Skeletal muscle cell (primary cell): ENCODE measurements around the gene ARMH4.

ENCODE experiments used
- DNase-seq: peaks from one replicate; pipeline ENCODE4 v3.0.0-alpha.2; 2010; ENCODE audit warnings: low read depth
- H3K4me3 ChIP-seq: 2 replicates; pipeline ENCODE4 v1.5.1; 2011; ENCODE audit warnings: low read depth, mild to moderate bottlenecking, control low read depth, low read length, moderate library complexity

ARMH4 gene

DNA sequence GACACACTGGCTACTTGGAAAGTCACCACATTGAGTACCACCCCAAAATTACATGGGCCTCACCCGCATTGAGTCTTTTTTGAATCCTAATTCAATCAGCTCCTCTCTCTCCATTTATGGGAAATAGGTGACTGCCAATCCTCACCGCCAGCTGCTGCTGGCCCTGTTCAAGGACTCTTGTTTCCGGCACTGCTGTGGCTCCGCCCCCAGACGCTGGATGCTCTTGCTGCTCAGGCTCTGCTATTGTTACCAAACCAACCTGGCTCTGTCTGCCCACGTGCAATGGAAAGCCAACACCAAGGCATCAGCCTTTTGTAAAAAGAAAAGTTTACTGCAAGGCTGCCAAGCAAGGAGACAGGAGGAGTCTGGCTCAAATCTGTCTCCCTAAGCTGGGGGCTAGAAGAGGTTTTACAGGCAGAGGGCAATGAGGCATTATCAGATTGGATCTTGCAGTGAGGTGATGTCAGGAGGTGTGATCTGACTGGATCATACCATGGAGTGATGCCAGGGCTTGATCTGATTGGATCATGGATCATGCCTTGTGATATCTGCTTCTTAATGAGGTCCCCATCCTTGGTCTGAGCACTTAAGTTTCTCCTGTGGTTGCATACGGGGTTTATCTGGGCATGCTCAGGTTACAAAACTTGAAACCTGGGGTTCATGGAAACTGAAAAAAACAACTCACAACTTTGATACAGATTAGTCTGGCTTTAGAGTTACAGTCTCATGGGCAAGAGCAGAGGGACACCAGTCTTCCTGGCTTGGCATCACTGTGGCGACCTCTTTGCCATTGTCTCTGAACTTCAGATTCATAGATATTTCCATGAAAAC, 169.0 kb downstream of the ARMH4 start:
- DNase-seq = no peak
- no peak overlapping the region for H3K4me3 ChIP-seq

DNA sequence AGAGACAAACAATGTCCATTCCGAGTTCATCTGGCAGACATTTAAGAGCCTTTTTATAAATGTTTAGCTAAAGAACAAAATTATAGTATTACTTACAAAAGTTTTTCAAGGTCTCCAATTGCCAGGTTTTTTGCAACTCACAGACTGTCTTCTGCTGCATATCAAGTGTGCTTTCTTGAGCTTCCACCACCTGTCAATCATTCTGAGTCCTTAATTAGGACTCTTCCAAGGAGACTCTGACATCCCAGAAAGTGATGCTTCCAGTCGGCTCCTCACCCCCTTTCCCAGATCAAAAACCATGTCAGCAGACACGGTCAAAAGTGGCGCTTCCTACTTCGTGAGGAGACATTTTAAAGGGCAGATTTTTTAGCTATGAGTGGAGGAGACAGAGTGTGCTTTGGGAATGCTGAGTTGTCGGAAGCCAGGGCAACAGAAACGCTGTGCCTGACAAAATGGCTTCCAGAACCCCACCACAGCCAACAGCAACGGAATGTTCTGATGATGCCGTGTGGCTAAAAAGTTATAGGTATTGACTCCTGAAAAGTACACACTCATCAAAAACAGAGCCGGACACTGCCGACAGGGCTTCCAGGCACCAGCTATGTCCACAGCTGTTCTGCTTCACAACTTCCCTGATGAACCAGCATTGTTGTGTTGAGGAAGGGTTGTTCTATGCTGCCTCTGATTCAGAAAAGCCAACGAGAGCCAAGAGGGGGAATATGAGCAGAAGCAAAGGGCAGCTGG, 170.0 kb downstream of the ARMH4 start:
- no peak overlapping the region for H3K4me3 ChIP-seq
- no peak for DNase-seq

DNA sequence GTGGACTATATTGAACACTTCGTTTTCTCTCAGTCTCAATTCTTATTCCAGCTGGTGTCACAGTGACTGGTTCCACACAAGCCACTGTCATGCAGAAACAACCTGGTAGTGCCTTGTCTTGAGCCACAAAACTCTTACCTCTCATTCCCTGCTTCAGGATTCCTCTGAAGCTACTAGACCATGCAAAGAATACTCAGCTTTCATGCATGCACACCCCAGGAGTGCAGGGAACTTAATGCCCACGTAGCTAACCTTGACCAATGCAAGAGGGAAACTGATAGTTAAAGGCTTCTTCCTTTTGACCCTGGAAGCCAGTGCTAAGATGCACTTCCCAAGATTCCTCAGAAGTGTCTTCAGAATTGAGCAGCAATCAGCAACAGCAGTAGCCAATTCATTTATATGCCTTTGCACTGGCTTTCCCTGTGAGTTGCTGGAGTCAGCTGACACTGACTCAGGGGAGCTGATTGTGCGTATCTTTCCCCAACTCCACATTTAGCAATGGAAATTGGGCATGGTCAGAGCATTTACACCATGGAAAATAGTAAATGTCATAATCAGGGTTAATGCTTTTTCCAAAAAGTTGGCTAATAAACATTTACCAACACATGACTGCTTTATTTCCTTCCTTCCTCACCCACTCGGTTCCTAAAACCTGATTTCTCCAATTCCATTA, 172.5 kb downstream of the ARMH4 start:
- no peak overlapping the region for H3K4me3 ChIP-seq
- DNase-seq = no peak

DNA sequence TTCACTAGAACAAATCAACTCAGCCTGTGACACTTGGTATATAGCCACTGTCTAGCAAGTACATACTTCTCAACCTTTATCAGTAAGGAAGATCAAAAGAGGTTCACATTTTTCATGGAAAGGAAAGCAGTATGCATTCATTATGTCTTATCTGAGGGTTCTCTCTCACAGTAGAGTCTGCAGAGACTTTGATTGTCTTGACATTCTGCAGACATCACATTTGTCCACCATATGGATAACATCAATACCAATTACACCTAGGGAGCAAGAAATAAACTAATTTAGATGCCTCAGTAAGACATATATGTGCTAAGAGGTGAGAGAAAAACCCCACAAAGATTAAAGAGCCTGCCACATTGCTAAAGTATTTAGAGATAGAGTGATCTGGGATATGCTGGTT, 175.3 kb downstream of the ARMH4 start:
- DNase-seq = no peak
- H3K4me3 ChIP-seq = no peak overlapping the region

DNA sequence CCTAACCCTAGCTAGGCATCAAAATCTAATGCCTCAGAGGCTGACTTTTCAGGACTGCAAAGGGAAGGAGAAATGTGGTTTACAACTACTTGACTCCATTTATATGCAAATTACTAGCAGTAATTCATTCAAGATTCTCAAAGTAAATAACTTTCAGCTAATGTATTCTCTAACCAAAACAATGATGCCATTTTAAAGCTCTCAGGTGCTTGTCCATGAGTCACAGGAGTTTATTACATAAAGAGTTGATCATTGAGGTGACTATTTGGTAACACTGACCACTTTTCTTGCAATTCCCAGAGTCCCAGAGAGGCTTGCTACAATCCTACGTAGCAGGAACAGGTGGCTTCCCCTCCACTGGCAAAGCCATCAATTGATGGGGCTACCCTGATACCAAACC, 177.1 kb downstream of the ARMH4 start:
- DNase-seq = no peak
- H3K4me3 ChIP-seq = no peak overlapping the region

DNA sequence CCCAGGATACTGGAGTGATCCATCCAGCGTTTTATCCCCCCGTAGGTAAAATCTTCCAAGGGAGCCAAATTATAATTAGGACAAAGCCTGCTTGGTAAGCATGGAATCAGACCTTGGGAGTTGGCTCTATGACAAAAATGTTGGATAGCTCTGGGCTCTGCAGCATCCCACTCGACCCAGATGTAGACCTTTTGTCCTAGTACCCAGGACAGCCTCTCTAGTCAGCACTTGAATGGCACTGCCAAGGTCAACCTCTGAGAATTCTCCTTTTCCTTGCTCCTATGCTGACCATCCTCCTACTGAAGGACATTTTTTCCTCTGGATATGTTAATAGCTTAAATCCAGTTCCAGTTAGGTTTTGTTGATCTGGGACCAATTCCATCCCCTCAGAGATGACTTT, 181.4 kb downstream of the ARMH4 start:
- no peak overlapping the region for H3K4me3 ChIP-seq
- no peak for DNase-seq

DNA sequence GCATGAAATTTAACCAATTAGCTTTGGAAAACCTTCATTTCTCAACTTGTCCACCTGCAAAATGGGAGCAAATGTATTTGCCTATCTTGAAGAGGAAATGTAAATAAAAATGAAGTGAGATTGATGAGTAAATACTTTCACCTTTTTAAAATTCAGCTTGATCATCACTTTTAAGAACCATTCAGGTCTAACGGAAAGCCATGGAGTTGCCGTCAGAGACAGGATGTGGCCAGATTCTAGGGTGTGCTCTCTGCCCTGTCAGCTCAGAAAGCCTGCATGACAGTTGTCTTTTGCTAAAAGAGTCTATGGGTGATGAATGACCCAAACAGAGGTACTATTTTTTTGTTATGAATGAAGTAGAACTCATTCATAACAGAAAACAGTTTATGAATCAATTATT, 181.8 kb downstream of the ARMH4 start:
- DNase-seq = no peak

DNA sequence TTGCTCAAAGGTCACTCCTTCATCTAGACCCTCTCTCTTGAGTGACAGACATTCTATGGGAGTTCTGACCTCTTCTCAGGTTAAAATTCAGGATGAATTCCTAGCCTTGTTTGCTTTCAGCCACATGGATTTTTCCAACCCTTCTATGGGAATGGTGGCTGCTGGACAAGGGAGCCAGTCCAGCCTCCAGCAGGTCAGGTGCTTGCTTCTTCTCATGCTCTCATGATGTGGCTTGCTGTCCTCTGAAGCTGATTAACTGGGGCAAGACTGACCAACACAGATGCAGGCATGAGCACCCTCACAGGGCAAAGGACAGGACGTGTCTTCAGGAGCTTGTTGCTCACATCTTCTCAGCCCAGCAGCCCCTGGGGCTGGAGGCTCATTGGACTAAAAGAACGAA, 188.9 kb downstream of the ARMH4 start:
- no peak overlapping the region for H3K4me3 ChIP-seq
- DNase-seq = no peak

More for the DNA sequence above, 181.8 kb downstream of the ARMH4 start:
- H3K4me3 ChIP-seq = no peak overlapping the region

DNA sequence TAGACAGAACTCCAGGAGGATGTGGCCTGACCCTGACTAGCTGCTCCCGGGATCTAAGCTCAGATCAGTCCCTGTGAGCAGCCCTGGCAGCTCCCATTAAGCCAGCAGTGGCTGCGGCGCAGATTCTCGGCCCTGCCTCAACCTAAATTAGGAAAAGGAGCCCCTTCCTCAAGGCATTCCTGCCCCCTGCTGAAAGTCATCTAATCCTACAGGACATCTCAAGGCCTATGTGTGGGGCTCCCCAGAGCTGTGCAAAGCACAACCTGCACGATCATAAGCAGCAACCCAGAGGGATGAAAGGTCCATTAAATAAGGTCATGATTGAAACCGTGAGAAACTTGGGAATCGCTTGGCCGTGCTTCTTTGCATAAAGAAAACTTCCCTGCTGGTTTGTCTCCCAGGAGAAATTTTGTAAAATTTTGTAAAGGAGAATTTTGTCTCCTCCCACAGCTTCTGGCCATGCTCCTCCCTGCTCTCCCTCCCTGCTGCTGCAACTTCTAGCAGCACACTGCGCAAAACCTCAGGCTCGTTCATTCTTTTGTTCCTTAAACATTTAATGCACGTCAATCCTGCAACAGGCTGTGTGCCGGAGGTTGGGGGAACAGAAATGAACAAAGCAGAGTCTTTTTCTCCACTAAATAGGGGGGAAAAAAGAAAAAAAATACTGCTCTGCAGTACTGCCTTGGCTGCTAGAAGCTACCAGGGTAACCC, 189.5 kb downstream of the ARMH4 start:
- no peak for DNase-seq

DNA sequence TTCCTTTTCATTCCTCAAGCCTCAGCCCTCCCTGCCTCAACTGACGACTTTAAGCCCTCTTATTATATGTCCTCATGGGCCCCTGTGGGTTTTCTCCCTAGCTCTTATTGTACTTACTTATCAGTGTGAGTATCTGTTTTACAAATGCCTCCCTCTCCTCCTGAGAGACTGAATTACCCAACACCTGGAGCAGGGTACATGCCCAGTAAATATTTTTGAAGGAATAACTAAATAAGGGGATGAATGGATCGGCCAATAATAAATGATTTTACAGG, 190.3 kb downstream of the ARMH4 start:
- H3K4me3 ChIP-seq = no peak overlapping the region
- no peak for DNase-seq

More for the DNA sequence above, 189.5 kb downstream of the ARMH4 start:
- H3K4me3 ChIP-seq = no peak overlapping the region

- H3K4me3 ChIP-seq = no peak overlapping the region
- no peak for DNase-seq
Measured at GRCh38 chr14:57960946-57961785, 190.8 kb downstream of the ARMH4 start.

DNA sequence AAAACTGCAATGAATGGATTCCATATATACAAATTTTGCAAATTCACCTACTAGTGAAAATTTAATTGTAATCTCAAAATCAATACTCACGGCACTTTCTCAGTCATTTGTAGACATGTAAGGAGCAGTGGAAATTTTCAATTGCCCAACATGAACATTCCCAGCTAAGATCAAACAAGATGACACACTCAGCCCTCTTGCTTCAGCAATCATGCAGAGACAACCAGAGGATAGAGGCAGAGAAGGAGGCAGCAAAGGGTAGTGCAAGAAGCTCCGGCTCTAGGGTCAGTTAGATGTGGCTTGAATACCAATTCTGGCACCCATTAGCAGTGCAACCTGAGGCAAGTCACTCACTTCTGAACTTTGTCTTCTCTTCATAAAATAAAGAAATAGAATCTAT, 194.6 kb downstream of the ARMH4 start:
- DNase-seq = no peak
- H3K4me3 ChIP-seq = no peak overlapping the region
